NOMO-1 (cell line): ENCODE measurements around the gene GFRA3.
"Not testable (repeated sequence)": the region's sequence is repeated elsewhere in the genome, so short reads cannot be mapped to it uniquely, and the experiment has no call there.

Source experiments
- DNase-seq, 2 experiments: peaks; one replicate each; lab custom pipeline; 2025; ENCODE audit not compliant: unreplicated experiment in 2 of 2; lab: John Stamatoyannopoulos, UW

The GFRA3 gene

DNA sequence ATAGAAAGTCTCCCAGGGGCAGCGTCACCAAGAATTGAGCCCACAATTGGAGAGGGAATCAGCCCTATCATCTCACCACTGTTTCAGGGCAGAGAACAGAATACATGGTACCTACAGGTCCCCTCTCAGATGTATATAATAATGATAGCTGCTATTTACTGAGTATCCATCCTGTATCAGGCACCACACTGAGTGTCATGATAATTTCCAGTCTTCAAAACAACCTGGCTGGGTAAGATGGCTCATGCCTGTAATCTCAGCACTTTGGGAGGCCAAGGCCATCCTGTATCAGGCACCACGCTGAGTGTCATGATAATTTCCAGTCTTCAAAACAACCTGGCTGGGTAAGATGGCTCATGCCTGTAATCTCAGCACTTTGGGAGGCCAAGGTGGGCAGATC is 26.6 kb downstream of the GFRA3 start:
- not testable (repeated sequence) for DNase-seq

DNA sequence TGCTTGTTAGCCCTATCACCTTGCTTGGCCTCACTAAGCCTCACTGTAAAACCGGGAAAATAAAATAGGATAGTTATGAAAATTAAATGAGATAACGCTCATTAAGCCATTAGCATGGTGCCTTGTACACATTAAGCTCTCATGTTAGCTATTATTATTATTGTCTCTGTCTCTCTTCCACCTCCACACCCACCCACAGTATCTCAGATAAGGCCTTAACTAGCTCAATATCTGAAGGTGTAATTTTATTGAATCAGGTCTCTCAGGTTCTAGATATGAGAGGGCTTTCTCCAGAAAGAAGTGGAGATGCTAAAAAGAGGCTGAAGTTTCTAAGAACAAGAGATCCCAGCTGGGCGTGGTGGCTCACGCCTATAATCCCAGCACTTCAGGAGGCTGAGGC is 27.6 kb downstream of the GFRA3 start:
- no peak for DNase-seq

DNA sequence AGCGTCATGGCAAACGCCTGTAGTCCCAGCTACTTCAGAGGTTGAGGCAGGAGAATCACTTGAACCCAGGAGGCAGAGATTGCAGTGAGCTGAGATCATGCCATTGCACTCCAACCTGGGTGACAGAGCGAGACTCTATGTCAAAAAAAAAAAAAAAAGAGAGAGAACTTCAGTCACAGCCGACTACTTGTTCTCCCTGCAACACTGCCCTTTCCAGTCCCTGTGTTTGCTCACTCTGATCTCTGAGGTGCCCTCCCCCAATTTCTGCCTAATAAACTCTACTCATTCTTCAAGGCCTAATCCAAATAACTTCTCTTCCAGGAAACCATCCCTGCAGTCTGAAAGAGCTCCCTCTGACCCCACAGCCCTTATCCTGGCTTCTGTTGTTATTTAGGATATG is 28.1 kb downstream of the GFRA3 start:
- no peak for DNase-seq

DNA sequence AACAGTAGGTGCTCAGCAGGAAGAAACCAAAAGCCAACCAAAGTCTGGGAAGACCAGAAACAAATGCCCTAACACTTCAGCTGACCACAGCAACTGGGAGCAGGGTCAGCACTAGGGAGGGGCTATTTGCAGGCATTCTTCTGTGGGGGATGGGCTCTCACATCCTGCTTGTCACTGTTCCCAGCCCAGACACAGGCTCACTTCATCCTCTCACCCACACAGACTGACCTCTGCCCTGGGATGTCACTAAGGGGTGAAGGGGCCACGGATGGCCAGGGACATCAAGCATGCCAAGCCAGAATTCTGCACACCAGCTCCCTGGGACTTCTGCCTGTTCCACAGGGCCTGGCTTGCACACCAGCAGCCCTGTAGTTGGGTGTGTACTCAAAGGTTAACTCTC is 28.7 kb downstream of the GFRA3 start:
- no peak for DNase-seq

DNA sequence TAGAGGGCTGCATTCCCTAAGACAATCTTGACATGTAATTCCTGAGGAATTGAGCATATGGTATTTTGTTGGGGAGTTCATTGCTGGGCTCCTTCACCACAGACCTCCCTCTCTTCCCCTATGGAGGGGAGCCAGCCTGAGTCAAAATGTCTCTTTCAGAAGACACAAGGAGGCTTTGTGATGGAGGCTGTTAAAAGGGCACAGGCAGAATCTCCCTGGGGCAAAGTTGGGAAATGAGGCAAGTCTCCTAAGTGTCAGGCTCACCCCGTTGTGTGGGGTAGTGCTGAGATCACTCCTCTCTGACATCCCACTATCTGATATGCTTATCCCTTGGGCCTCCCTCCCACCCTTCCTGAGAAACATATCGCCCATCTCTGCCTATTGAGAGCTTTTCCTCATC is 30.6 kb downstream of the GFRA3 start:
- DNase-seq: no peak

DNA sequence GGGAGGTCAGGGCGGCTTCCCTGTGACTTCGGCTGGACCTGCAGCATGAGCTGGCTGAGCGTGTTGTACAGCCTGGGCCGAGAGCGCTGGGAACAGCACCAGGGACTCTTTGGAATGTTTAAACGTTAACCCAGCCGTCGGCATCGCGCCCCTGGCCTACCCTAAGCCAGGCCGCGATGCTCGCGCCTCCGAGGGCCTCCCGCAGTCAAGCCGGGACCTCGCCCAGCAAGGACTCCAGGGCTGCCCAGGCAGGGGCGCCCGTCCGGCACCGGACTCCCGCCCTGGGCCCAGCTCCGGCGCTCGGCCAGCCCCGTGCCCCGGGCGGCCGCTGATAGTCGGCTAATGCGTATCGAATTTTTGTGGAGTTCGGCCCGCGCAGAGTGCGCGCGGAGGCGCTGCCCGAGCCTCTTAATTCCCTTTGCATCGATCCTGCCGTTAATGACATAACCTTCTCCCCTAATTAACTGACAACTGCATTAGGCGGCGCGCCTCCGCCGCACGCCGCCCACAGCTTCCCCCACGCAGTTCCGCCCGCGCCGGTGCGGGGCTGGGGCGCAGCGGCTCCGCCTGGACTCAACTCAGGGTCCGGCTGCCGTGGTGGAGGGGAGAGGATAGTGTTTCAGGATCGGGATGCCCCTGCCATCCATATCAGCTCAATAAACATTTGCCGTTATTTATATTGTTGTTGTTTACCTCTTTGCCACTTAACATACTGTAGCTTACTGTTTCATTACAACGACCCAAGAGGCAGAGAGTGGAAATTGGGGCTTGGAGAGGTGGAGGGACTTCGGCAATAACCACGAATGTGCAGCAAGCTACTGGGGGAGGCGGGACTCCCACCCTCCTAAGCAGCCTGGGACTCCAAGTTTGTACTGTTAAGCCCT is 32.5 kb downstream of the GFRA3 start:
- DNase-seq: peak; percentile 40 to 52

DNA sequence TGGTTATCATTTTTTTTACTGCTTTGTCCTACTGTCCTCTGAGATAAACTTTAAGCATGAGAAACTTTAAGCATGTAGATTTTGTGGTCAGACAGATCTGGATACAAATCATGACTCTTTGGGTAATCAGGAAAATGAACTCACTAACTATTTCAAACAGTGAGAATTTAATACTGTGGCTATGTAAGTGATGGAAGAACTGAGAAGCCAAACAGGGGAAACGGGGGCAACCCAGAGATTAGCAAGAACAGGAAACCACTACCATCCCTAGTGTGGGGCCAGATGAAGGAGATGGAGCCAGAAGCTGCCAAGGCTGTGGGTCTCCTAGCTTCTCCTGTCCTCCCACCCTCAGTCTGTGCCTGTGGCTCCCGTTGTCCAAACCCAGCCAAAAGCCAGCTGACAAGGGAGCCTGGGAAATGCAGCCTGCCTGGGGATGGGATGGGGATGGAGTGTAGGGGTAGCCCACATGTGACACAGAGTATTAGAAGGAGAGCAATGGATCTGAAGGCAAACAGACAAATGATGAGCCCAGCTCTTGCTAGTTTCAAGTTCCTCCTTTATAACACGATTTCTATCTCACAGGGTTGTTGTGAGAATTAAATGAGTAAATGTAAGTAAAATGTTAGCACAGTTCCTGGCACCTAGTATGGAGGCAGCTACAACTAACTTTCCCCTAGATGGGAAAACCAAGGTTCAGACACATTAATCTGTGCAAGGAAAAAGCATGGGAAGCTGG is 33.6 kb downstream of the GFRA3 start:
- peak; percentile 35 to 61 for DNase-seq

DNA sequence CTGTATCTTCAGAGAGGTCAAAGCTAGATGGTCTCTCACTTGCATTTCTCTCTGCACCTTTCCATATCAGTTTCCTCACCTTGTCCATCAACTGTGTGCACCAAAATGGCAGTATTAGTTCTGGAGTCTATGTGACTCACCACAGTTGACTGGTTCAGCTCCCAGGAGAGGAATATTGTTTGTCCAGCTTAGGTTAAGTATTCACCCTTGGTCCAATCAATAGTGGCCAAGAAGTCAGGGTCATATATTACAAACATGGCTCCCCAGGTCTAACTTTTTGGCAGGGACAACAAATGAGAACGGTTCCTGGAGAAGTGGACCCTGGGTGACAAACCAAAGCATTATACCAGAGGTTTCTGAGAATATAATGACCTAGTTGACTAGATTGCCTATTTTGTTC is 36.4 kb downstream of the GFRA3 start:
- no peak for DNase-seq

DNA sequence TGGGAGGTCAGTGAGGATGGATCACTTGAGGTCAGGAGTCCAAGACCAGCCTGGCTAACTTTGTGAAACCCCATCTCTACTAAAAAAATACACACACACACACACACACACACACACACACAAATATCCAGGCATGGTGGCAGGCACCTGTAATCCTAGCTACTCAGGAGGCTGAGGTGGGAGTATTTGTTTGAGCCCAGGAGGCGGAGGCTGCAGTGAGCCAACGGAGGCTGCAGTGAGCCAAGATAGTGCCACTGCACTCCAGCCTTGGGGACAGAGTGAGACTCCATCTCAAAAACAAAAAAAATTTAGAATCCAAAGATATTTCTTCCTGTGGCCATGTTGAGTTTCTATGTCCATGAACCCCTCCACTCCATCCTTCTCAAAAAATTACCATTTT is 39.8 kb downstream of the GFRA3 start:
- DNase-seq: no peak

DNA sequence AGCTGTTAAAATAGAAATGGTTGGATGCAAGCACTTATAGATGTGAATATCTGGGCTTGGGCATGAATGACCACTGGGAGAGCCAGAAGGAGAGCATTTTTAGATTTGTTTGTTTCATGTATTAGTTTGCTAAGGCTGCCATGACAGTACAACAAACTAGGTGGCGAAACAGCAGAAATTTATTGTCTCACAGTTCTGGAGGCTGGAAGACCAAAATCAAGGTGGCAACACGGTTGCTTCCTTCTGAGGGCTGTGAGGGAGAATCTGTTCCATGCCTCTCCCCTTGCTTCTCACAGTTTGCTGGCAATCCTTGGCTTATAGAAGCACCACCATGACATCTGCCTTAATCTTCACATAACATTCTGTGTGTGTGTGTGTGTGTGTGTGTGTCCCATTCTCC is 41.1 kb downstream of the GFRA3 start:
- no peak for DNase-seq

DNA sequence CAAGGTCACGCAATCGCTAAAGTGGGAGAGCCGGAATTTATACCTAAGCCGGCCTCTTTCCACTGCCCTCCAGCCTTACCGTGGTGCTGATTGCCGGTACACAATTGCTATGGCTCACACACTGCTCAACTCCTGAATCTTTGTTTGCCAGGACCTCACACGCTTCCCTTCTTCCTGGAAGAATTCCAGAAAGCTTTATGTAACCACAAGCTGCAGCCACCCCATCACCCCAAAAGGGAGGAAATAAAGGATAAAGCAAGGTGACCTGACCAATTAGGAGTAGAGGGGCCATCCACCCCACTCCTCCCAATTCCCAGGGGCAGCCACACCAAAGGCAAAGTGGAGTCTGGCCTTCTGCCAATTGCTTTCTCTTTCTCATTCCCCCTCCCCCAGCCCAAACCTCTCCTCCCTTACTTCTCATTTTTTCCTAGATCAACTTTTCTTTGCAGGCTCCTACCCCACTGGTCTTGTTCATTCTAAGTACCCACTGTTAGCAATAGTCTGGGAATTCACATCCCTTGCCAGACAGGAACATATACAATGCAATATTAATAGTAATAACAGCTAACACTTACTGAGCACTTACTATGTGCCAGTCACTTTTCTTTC is 43.3 kb downstream of the GFRA3 start:
- DNase-seq: no peak

DNA sequence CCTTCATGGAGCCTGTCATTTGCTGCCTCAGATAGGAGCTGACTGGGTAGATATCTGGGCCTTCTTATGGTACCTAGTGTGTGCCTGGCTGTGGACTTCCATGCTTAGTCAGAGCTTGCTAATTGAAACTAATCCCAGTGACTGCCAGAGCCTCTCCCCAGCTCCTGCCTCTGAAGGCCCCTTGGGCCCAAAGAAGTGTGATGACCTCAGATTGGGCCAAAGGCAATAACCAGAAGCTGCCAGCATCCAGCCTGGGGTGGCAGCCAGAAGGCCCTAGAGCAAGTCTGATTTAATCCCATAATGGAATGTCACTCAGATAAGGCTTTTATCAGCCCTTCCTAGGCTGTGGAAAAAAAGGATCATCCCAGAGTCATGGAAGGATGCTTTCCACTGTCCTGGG is 44.2 kb downstream of the GFRA3 start:
- DNase-seq: no peak

DNA sequence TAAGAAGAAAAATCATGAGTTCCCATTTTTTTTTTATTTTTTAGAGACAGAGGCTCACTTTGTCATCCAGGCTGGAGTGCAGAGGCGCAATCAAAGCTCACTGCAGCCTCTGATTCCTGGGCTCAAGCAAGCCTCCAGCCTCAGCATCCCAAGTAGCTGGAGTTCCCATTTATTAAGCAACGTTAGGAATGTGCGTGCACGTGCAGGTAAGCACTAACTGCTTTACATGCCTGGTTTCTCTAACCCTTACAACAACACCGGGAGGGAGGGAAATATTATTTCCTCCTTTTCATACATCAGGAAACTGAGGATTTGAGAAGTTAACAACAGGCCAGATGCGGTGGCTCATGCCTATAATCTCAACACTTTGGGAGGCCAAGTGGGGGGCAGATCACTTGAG is 45.0 kb downstream of the GFRA3 start:
- DNase-seq: no peak

DNA sequence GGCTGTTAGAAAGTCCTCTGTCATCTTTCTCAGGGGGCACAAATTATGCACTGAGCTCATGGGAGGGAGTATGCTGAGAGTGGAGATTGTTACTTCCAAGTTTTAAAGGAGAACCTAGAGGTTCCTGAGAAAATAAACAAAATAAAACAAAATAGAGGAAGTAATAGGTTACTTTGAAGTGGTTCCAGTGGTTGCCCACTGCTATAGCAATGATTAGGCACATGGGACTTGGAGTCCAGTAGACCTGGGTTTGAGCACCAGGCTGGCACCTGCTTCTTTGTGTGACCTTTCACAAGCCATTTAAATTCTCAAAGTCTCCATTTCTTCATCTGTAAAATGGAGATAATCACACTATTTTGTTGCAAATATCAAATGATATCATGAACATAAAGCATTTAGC is 47.5 kb downstream of the GFRA3 start:
- no peak for DNase-seq

DNA sequence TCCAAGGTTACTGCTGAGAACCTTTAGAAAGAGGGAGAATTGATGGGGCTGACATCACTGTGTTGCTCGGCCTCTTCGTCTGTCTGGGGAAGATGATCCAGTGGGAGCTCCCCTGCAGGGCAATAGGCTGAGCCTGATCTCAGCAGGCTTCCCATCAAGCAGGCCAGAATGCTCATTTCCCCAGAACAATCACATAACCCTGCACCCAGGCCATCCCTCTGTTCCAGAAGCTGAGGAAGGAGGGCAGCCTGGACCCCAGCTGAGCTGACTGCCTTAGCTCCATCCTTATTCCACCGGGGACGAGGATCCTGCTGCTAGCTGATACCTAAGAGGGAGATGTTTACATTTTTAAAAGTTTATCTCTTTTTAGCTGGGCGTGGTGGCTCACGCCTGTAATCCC is 49.7 kb downstream of the GFRA3 start:
- no peak for DNase-seq

DNA sequence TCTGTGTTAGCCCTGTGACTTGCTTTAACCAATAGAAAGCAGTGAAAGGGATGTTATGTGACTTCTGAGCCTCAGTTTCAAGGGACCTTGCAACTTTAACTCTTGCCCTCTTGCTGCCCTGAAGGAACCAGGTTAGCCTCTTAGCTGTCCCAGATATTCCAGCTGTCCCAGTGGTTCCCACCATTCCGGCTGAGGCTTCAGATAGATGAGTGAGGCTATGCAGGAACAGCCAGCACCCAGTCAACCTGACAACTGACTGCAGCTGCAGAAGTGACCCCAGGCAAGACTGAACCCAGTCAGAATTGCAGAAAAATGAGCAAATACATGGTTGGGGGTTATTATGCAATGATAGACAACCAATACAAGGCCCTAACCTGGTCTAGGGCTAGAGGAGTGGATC is 50.9 kb downstream of the GFRA3 start:
- no peak for DNase-seq

DNA sequence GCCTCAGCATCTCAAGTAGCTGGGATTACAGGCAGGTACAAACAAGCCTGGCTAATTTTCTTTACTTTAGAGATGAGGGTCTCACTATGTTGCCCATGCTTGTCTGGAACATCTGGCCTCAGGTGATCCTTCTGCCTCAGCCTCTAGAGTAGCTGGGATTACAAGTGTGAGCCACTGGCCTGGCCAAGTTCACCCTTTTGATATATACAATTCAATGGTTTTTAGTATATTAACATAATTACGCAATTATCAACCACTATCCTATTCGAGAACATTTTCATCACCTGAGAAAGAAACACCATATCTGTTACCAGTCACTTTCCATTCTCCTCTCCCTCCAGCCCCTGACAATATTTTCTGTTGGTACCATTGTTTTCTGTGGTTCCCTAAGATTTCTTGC is 57.6 kb downstream of the GFRA3 start:
- no peak for DNase-seq

DNA sequence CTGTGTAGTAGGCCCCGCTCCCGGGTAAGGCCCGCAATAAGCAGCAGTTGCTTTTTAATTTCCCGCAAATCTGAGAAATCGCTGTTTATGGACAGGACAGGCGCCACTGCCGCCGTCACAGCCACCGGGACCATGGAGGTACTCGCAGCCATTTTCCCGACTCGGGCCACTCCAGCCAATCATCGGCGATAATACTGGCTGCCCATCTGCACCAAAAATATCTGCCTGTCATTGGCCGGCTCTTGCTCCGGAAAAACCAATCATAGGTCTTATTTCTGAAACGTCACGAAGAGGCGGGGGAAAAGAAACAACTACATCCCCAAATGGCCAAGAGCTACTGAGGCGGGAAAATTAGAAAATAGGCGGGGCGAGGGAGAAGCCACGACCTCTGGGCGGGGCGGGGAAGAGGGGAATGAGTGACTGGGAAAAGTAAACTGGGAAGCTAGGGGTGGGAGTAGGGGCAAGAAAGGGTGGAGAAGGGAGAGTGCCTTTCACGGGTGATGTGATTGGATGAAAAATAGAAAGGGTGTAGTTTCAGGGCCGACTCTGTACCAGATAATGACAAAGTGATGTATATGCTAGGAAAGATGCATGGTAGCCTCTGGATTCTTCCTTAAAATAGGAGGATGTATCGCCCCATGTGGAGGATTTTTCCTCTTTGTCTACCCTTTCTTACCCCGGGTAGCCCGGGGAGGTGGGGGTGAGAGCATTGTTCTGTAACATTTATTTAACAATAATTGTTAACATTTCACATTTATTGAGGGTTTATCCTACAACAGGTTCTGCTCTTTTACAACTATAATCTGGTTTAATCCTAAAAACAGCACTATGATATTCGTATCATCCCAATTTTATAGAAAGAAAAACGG is 61.0 kb downstream of the GFRA3 start, which contains the start of gene CDC23:
Gene CDC23 (minus strand): TSS at position 163 of the 869 bp plus-strand sequence. CDS start 11 bp downstream, at position 152.
- peak; percentile 97 to 98 for DNase-seq

DNA sequence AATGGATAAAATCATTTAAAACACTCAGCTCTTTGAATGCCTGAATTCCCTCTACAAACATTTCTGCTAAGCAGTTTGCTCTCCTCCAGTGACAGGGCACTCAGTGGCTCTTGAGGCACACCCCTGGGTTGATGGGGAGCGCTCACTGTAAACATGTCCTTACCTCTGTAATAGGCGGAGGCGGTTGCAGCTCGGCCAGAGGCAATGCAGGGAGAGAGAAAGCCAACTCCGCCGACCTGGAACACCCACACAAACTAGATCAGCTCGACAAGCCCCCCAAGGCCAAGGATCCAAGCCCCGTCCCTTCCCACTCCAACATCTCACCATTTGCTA is 61.6 kb downstream of the GFRA3 start:
- DNase-seq: no peak

DNA sequence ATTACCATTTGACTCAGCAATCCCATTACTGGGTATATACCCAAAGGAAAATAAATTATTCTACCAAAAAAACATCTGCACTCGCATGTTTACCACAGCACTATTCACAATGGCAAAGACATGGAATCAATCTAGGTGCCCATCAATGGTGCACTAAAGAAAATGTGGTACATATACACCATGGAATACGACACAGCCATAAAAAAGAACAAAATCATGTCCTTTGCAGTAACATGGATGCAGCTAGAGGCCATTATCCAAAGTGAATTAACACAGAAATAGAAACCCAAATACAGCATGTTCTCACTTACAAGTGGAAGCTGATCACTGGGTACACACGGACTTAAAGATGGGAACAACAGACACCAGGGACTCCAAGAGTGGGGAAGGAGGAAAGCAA is 63.4 kb downstream of the GFRA3 start:
- DNase-seq: no peak
